Endothelial cell of umbilical vein (primary cell): ENCODE data around the gene CASP10. TPM values are rescaled to one million over a fixed set of nuclear protein-coding genes. Genes with fewer than 3 reads are reported as not detected.

Source experiments
- BruUV-seq: library from RNA; stranded (reverse); fragments of 400-500 nt; replicated peaks from 2 replicates; lab custom pipeline; 2021; lab: Mats Ljungman, UMichigan
- CTCF ChIA-PET: fragments of 300-600, 350-600 bp; sonication (Branson Sonifier 250); formaldehyde crosslinking; loops from one replicate; lab custom pipeline; 2021; ENCODE audit warnings: antibody characterized with exemption, inconsistent platforms; lab: Charles Lee
- POLR2A ChIA-PET: fragments of 300-600, 350-600 bp; sonication (Branson Sonifier 250); formaldehyde crosslinking; loops from one replicate; lab custom pipeline; 2021; ENCODE audit warnings: antibody characterized with exemption, inconsistent platforms; lab: Charles Lee
- DNase-seq: peaks from one replicate; pipeline ENCODE4 v3.0.0-alpha.2; 2011; ENCODE audit warnings: low read depth, low spot score
- FAIRE-seq: peaks from 2 replicates; lab custom pipeline; 2011; peaks lifted over from hg19 to GRCh38; lab: Jason Lieb, UNC
- H2AFZ ChIP-seq: 2 replicates; pipeline ENCODE4 v1.6.0; 2012; ENCODE audit warnings: low read depth, low read length, control low read depth, inconsistent platforms
- H3K27ac ChIP-seq: 2 replicates; pipeline ENCODE4 v1.5.1; 2011; ENCODE audit warnings: low read depth, mild to moderate bottlenecking, control low read depth, low read length, moderate library complexity; ENCODE audit not compliant: insufficient read depth
- H3K27me3 ChIP-seq, 2 experiments: 2 replicates each; pipeline versions ENCODE4 v1.6.0 to v1.6.1; 2011; ENCODE audit warnings: low read length in 2 of 2, mixed read lengths in 1 of 2; ENCODE audit not compliant: control insufficient read depth in 2 of 2, insufficient read depth in 2 of 2
- H3K36me3 ChIP-seq, 2 experiments: 2 replicates in 1 of 2; 3 replicates in 1 of 2; pipeline ENCODE4 v1.5.1; 2011; ENCODE audit warnings: low read length in 2 of 2, mild to moderate bottlenecking in 1 of 2, moderate library complexity in 1 of 2; ENCODE audit not compliant: control insufficient read depth in 2 of 2, insufficient read depth in 2 of 2; ENCODE audit errors: extremely low read depth in 1 of 2
- H3K4me1 ChIP-seq: 3 replicates; pipeline ENCODE4 v1.5.1; 2011; ENCODE audit warnings: mild to moderate bottlenecking, low read length; ENCODE audit not compliant: control insufficient read depth, insufficient read depth; ENCODE audit errors: extremely low read depth
- H3K4me2 ChIP-seq: 2 replicates; pipeline ENCODE4 v1.6.1; 2011; ENCODE audit warnings: low read length, control low read depth, mixed read lengths; ENCODE audit not compliant: insufficient read depth
- H3K4me3 ChIP-seq, 3 experiments: fragments of 200-600 bp in 1 of 3; sonication (generic), shearing (Covaris generic) in 1 of 3; replicated peaks in 1 of 3; 2 replicates each; pipeline ENCODE4 v1.5.1; 2011 to 2016; ENCODE audit warnings: control low read depth in 3 of 3, low read length in 3 of 3, mild to moderate bottlenecking in 2 of 3, inconsistent platforms in 1 of 3, low read depth in 1 of 3, moderate library complexity in 1 of 3; ENCODE audit not compliant: insufficient read depth in 1 of 3
- H3K79me2 ChIP-seq: 2 replicates; pipeline ENCODE4 v1.6.0; 2012; ENCODE audit warnings: low read length, inconsistent platforms; ENCODE audit not compliant: control insufficient read depth, insufficient read depth
- H3K9ac ChIP-seq: replicated peaks from 2 replicates; pipeline ENCODE3; 2011; ENCODE audit warnings: low read length, control low read depth; ENCODE audit not compliant: insufficient read depth; ENCODE audit errors: extremely low read depth
- H3K9me1 ChIP-seq: replicated peaks from 3 replicates; pipeline ENCODE4 v1.6.0; 2011; ENCODE audit warnings: mild to moderate bottlenecking, low read length; ENCODE audit not compliant: control insufficient read depth, insufficient read depth; ENCODE audit errors: extremely low read depth
- H3K9me3 ChIP-seq: replicated peaks from 2 replicates; pipeline ENCODE4 v1.5.1; 2012; ENCODE audit warnings: low read length, inconsistent platforms; ENCODE audit not compliant: control insufficient read depth, insufficient read depth
- H4K20me1 ChIP-seq: replicated peaks from 2 replicates; pipeline ENCODE3; 2011; ENCODE audit warnings: mild to moderate bottlenecking, low read length; ENCODE audit not compliant: control insufficient read depth, insufficient read depth; ENCODE audit errors: extremely low read depth
- EZH2 ChIP-seq: IDR thresholded peaks from 2 replicates; pipeline ENCODE4 v1.6.1; 2012; ENCODE audit warnings: borderline replicate concordance, low read depth, mild to moderate bottlenecking, moderate library complexity, low read length, inconsistent platforms; ENCODE audit not compliant: severe bottlenecking
- FOS ChIP-seq: IDR thresholded peaks from 2 replicates; pipeline ENCODE4 v1.6.1; 2011; ENCODE audit warnings: mild to moderate bottlenecking, low read length, moderate library complexity, borderline replicate concordance; ENCODE audit not compliant: insufficient read depth
- GATA2 ChIP-seq: IDR thresholded peaks from 2 replicates; pipeline ENCODE4 v1.7.0; 2011; ENCODE audit warnings: low read depth, mild to moderate bottlenecking, moderate library complexity, mixed read lengths, low read length; ENCODE audit not compliant: insufficient read length, insufficient read depth
- JUN ChIP-seq: IDR thresholded peaks from 2 replicates; pipeline ENCODE4 v1.6.1; 2011; ENCODE audit warnings: borderline replicate concordance, low read depth; ENCODE audit not compliant: insufficient read length, insufficient read depth
- MYC ChIP-seq: IDR thresholded peaks from one replicate; pipeline ENCODE4 v1.6.1; 2011; ENCODE audit warnings: mild to moderate bottlenecking, low read depth, low read length
- POLR2A ChIP-seq: IDR thresholded peaks from 2 replicates; pipeline ENCODE4 v1.6.1; 2012; ENCODE audit warnings: low read depth, mild to moderate bottlenecking, control low read depth, low read length
- POLR2AphosphoS5 ChIP-seq: IDR thresholded peaks from 2 replicates; pipeline ENCODE4 v1.6.1; 2012; ENCODE audit warnings: low read depth, mild to moderate bottlenecking, control low read depth, low read length, moderate library complexity; ENCODE audit not compliant: insufficient read depth
- dilution Hi-C: fragments of 300-500 bp; cut with MboI; formaldehyde crosslinking; loops from one replicate; pipeline ENCODE4 v1.15.0; 2019; ENCODE audit warnings: low sequenced_read_pairs; ENCODE audit not compliant: extremely low pct_ligation_motif_present
- intact Hi-C: fragments of 100-400 bp; cut with micrococcal nuclease; formaldehyde crosslinking; loops from one replicate; pipeline ENCODE4 v1.10.0; 2022
- polyA plus RNA-seq, 4 experiments: library from polyadenylated mRNA; depleted of rRNA in 3 of 4; stranded (reverse) in 3 of 4; unstranded in 1 of 4; fragments of >200 nt; gene quantifications; 2 replicates each; pipeline versions ENCODE4 v1.2.1 to v1.2.3, GENCODE V29; 2011 to 2012; ENCODE audit warnings: missing spikeins in 1 of 4
- total RNA-seq: library from RNA; stranded (reverse); gene quantifications from 2 replicates; pipeline ENCODE4 v1.2.3, GENCODE V29; 2021
- TF ChIP-seq, protein P1 (sequence below), 2 donors: IDR thresholded peaks; 1 replicate in 1 of 2; 2 replicates in 1 of 2; pipeline ENCODE4 v1.5.1; 2011; ENCODE audit warnings: low read length in 2 of 2, mild to moderate bottlenecking in 2 of 2, moderate library complexity in 2 of 2, control low read depth in 1 of 2, inconsistent platforms in 1 of 2, low read depth in 1 of 2; ENCODE audit not compliant: insufficient read depth in 1 of 2; ENCODE audit errors: extremely low read depth in 1 of 2
- TF ChIP-seq, protein P2 (sequence below): IDR thresholded peaks from 2 replicates; pipeline ENCODE4 v1.6.1; 2011; ENCODE audit not compliant: insufficient read depth, insufficient read length

CASP10 gene
- total and polyA plus RNA-seq, 2 donors (not counting 3 experiments of a cell fraction or from before 2014, with no cell fraction given), result 16.4 to 37.6 TPM

DNA sequence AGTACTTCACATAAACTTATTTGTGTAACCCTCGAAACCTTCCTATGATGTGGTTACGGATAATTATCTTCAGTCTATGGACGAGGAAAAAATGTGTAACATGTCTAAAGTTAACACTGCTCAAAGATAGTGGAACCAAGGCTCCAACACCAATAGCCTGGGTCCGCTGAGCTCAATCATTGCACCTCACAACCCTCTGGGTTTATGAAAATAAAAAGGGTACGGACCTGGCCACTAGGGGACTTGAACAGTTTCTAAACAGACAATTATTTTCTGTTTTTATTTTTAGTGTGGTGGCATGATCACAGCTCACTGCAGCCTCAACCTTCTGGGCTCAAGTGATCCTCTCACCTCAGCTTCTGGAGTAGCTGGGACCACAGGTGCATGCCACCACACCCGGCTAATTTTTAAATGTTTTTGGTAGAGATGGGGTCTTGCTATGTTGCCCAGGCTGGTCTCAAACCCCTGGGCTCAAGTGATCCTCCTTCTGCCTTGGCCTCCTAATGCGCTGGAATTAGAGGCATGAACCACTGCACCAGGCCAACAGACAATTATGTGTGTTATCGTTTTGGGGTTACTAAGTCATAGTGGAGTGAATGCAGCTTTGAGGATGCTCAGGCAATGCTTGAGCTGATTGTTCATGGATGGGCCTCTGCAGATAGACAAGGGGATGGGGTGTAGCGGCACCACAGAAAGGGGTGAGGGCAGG is 87.5 kb downstream of the CASP10 start:
- TF ChIP-seq MYC, result no peak
- no peak for TF ChIP-seq EZH2
- no peak for TF ChIP-seq GATA2
- TF ChIP-seq, protein P1, sequence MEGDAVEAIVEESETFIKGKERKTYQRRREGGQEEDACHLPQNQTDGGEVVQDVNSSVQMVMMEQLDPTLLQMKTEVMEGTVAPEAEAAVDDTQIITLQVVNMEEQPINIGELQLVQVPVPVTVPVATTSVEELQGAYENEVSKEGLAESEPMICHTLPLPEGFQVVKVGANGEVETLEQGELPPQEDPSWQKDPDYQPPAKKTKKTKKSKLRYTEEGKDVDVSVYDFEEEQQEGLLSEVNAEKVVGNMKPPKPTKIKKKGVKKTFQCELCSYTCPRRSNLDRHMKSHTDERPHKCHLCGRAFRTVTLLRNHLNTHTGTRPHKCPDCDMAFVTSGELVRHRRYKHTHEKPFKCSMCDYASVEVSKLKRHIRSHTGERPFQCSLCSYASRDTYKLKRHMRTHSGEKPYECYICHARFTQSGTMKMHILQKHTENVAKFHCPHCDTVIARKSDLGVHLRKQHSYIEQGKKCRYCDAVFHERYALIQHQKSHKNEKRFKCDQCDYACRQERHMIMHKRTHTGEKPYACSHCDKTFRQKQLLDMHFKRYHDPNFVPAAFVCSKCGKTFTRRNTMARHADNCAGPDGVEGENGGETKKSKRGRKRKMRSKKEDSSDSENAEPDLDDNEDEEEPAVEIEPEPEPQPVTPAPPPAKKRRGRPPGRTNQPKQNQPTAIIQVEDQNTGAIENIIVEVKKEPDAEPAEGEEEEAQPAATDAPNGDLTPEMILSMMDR (IDR thresholded peaks at IDR 0.05; ENCODE audit: extremely low read depth in 1 of 2, insufficient read depth in 1 of 2, low read depth in 1 of 2, low read length in 2 of 2), result no peak
- TF ChIP-seq POLR2A, result no peak
- TF ChIP-seq FOS, result no peak
- TF ChIP-seq JUN, result no peak
- TF ChIP-seq, protein P2, sequence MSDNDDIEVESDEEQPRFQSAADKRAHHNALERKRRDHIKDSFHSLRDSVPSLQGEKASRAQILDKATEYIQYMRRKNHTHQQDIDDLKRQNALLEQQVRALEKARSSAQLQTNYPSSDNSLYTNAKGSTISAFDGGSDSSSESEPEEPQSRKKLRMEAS, result no peak
- no peak for TF ChIP-seq POLR2AphosphoS5
- dilution Hi-C loops (no loop called here), intact Hi-C loops (no loop called here)
- no peak overlapping the region for H2AFZ ChIP-seq
- H3K4me1 ChIP-seq, result no peaks in the 10 kb centered on the region
- FAIRE-seq, result no peak
- H3K9me3 ChIP-seq, result no peaks in the 10 kb centered on the region
- H3K27ac ChIP-seq, result no peak overlapping the region
- no peaks in the 10 kb centered on the region for H3K36me3 ChIP-seq
- H3K9ac ChIP-seq, result no peak overlapping the region
- no peak for DNase-seq
- no peaks in the 10 kb centered on the region for H4K20me1 ChIP-seq
- H3K9me1 ChIP-seq, result no peaks in the 10 kb centered on the region
- POLR2A ChIA-PET, result interaction anchor here (0.6 kb wide), 1 partner anchor 10 kb away, joined by 3 read pairs; no protein-coding TSS in a partner anchor
- H3K79me2 ChIP-seq, result no peaks in the 10 kb centered on the region
- CTCF ChIA-PET, result interaction anchor here (2.0 kb wide), 1 partner anchor 9 kb away, joined by 6 read pairs; no protein-coding TSS in a partner anchor
- H3K4me3 ChIP-seq, result no peak overlapping the region
- H3K4me2 ChIP-seq, result no peak overlapping the region
- H3K27me3 ChIP-seq, result no peaks in the 10 kb centered on the region
- BruUV-seq, result no TSS peak
